ENCODE data around the gene BMP8B. TPM values are rescaled to one million over a fixed set of nuclear protein-coding genes. Genes with fewer than 3 reads are reported as not detected.

The BMP8B gene
- polyA plus RNA-seq, 3 donors, result 0.14 to 1.3 (median 0.24) TPM

GRCh38 chr1:39757501-39757900 lies 31.2 kb downstream of the BMP8B start:
- Histone ChIP-seq H3K9me3 (replicated peaks in 1 of 2; ENCODE audit: control insufficient read depth in 1 of 2, insufficient read depth in 1 of 2, low read length in 2 of 2) (no peaks in the 10 kb centered on the region), H3K9ac (ENCODE audit: insufficient read depth, low read length, poor library complexity, severe bottlenecking) (no peak overlapping the region), H3K27ac (ENCODE audit: low read depth in 1 of 2, low read length in 2 of 2) (no peak overlapping the region), H3K27me3 (ENCODE audit: control insufficient read depth in 2 of 2, insufficient read depth in 2 of 2, low read length in 2 of 2) (no peaks in the 10 kb centered on the region), H2AFZ (ENCODE audit: insufficient read depth, low read depth, low read length, poor library complexity, severe bottlenecking) (no peak overlapping the region), H3K79me2 (ENCODE audit: insufficient read depth, low read length) (no peaks in the 10 kb centered on the region), H3K4me3 (replicated peaks in 1 of 3; ENCODE audit: low read depth in 2 of 3, low read length in 3 of 3) (no peak overlapping the region), H3K36me3 (replicated peaks in 1 of 2; ENCODE audit: control insufficient read depth in 1 of 2, insufficient read depth in 2 of 2, low read length in 2 of 2) (peaks cover 74 to 83% of the 10 kb centered on the region in 2 donors), H4K20me1 (ENCODE audit: insufficient read depth, low read length) (no peaks in the 10 kb centered on the region), H3K4me1 (ENCODE audit: control insufficient read depth in 1 of 2, insufficient read depth in 2 of 2, low read length in 2 of 2) (no peaks in the 10 kb centered on the region), H3K4me2 (replicated peaks; ENCODE audit: extremely low read depth, low read length, poor library complexity, severe bottlenecking) (no peak overlapping the region)
- intact Hi-C loops (cut with micrococcal nuclease), result no loop called here
- peaks cover 0 to 2% (median 0%) of the 10 kb centered on the region in 3 donors for H3K27me3 Mint-ChIP-seq (ENCODE audit: low read depth in 3 of 3)
- no peak for DNase-seq
- H3K9me3 Mint-ChIP-seq, result no peaks in the 10 kb centered on the region
- H3K36me3 Mint-ChIP-seq, result peaks cover 73 to 92% of the 10 kb centered on the region in 2 donors
- peak overlapping the region in 1 of 7 donors; percentile 28 for H3K27ac Mint-ChIP-seq
- WGBS (ENCODE audit: insufficient coverage), result 50% methylated on average over 4 of the region's 5 CpGs
- H3K4me1 Mint-ChIP-seq, result no peaks in the 10 kb centered on the region
- TF ChIP-seq, protein P1, sequence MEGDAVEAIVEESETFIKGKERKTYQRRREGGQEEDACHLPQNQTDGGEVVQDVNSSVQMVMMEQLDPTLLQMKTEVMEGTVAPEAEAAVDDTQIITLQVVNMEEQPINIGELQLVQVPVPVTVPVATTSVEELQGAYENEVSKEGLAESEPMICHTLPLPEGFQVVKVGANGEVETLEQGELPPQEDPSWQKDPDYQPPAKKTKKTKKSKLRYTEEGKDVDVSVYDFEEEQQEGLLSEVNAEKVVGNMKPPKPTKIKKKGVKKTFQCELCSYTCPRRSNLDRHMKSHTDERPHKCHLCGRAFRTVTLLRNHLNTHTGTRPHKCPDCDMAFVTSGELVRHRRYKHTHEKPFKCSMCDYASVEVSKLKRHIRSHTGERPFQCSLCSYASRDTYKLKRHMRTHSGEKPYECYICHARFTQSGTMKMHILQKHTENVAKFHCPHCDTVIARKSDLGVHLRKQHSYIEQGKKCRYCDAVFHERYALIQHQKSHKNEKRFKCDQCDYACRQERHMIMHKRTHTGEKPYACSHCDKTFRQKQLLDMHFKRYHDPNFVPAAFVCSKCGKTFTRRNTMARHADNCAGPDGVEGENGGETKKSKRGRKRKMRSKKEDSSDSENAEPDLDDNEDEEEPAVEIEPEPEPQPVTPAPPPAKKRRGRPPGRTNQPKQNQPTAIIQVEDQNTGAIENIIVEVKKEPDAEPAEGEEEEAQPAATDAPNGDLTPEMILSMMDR (IDR thresholded peaks at IDR 0.05), result no peak
- H3K4me3 Mint-ChIP-seq, result no peak overlapping the region

- TF ChIP-seq, protein P1 (IDR thresholded peaks at IDR 0.05), result no peak
- 86% methylated on average over 7 of the region's 9 CpGs for WGBS (ENCODE audit: insufficient coverage)
- Histone ChIP-seq H4K20me1 (ENCODE audit: insufficient read depth, low read length) (no peaks in the 10 kb centered on the region), H3K36me3 (replicated peaks in 1 of 2; ENCODE audit: control insufficient read depth in 1 of 2, insufficient read depth in 2 of 2, low read length in 2 of 2) (peaks cover 85 to 89% of the 10 kb centered on the region in 2 donors), H3K4me2 (replicated peaks; ENCODE audit: extremely low read depth, low read length, poor library complexity, severe bottlenecking) (no peak overlapping the region), H3K27ac (ENCODE audit: low read depth in 1 of 2, low read length in 2 of 2) (no peak overlapping the region), H3K9ac (ENCODE audit: insufficient read depth, low read length, poor library complexity, severe bottlenecking) (no peak overlapping the region), H3K4me1 (ENCODE audit: control insufficient read depth in 1 of 2, insufficient read depth in 2 of 2, low read length in 2 of 2) (no peaks in the 10 kb centered on the region), H3K79me2 (ENCODE audit: insufficient read depth, low read length) (no peaks in the 10 kb centered on the region), H3K9me3 (replicated peaks in 1 of 2; ENCODE audit: control insufficient read depth in 1 of 2, insufficient read depth in 1 of 2, low read length in 2 of 2) (no peaks in the 10 kb centered on the region), H3K4me3 (replicated peaks in 1 of 3; ENCODE audit: low read depth in 2 of 3, low read length in 3 of 3) (no peak overlapping the region), H3K27me3 (ENCODE audit: control insufficient read depth in 2 of 2, insufficient read depth in 2 of 2, low read length in 2 of 2) (no peaks in the 10 kb centered on the region), H2AFZ (ENCODE audit: insufficient read depth, low read depth, low read length, poor library complexity, severe bottlenecking) (no peak overlapping the region)
- Mint-ChIP-seq H3K9me3 (no peaks in the 10 kb centered on the region), H3K27me3 (ENCODE audit: low read depth in 3 of 3) (no peaks in the 10 kb centered on the region), H3K4me1 (no peaks in the 10 kb centered on the region), H3K27ac (peak overlapping the region in 1 of 7 donors; percentile 77), H3K36me3 (peaks cover 77 to 93% of the 10 kb centered on the region in 2 donors), H3K4me3 (no peak overlapping the region)
- no peak for DNase-seq
- intact Hi-C loops (cut with micrococcal nuclease), result no loop called here
Measured at GRCh38 chr1:39755965-39756659, 32.6 kb downstream of the BMP8B start.

Data from CD14-positive monocyte (primary cell).